Peyer's patch (tissue), 4 donors: Measurements from ENCODE around the gene GREB1.

Experiments used
- POLR2A ChIP-seq, 2 donors: fragments of 450-650 bp; IDR thresholded peaks; one replicate each; pipeline ENCODE4 v1.5.1; 2017; ENCODE audit warnings: antibody characterized with exemption in 2 of 2, mild to moderate bottlenecking in 2 of 2, moderate library complexity in 2 of 2
- TF ChIP-seq, protein P1 (sequence below), 6 experiments: fragments of 450-650 bp in 4 of 6; fragments of 200-600 bp in 2 of 6; sonication (generic) in 1 of 6; IDR thresholded peaks; one replicate each; pipeline ENCODE4 v1.5.1; 2017 to 2019; ENCODE audit warnings: antibody characterized with exemption in 6 of 6, mild to moderate bottlenecking in 3 of 6, moderate library complexity in 1 of 6

DNA sequence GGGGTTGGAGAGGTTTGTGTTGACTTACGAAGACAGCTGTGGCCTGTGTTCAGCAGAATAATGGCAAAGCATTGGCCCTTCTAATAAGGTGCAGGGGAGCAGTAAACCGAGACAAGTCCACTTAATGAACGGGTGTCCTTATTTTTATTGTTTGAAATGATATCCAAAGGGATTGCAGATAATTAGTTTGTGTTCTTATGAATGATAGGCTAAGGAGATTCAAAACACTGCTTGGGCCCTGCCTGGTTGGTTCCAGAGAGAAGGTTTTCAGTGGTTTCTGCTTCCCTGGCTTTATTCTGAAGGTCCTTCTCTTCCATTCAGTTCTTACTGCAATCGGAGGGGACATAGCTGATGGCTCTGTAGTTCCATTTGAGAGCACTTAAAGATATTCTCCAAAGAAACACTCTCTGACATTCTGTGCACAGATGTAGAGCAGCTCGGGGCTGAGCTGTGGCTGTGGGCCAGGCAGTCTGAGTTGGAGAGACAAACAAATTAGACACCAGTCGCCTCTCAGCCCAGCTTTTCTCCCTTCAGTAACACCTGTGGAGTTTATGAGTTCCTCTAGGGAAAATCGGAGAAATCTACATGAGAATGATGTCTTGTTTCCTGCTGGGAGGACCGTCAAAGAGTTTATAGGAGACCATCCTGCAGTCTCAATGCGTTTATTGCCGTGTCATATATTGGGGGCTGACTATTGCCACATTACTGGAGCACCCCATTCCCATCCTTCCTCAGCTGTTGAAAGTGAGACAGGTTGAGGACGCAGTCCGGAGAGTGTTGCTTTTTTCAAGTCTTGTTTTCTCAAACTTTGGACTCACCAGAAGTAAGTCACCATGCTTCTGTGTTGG, 6.5 kb downstream of the GREB1 start:
- TF ChIP-seq POLR2A (IDR thresholded peaks at IDR 0.05), result no peak
- TF ChIP-seq, protein P1, sequence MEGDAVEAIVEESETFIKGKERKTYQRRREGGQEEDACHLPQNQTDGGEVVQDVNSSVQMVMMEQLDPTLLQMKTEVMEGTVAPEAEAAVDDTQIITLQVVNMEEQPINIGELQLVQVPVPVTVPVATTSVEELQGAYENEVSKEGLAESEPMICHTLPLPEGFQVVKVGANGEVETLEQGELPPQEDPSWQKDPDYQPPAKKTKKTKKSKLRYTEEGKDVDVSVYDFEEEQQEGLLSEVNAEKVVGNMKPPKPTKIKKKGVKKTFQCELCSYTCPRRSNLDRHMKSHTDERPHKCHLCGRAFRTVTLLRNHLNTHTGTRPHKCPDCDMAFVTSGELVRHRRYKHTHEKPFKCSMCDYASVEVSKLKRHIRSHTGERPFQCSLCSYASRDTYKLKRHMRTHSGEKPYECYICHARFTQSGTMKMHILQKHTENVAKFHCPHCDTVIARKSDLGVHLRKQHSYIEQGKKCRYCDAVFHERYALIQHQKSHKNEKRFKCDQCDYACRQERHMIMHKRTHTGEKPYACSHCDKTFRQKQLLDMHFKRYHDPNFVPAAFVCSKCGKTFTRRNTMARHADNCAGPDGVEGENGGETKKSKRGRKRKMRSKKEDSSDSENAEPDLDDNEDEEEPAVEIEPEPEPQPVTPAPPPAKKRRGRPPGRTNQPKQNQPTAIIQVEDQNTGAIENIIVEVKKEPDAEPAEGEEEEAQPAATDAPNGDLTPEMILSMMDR (IDR thresholded peaks at IDR 0.05), result no peak
